MM.1S (cell line): ENCODE data around the gene CCDC54.

Experiments
- CTCF ChIP-seq: fragments of 300-600 bp; sonication (generic); IDR thresholded peaks from 2 replicates; pipeline ENCODE4 v1.5.1; 2016; ENCODE audit warnings: antibody characterized with exemption, low read length, mixed read lengths
- EZH2 ChIP-seq: fragments of 300-600 bp; sonication (generic); optimal IDR thresholded peaks from 2 replicates; pipeline ENCODE3; 2017; ENCODE audit warnings: low read depth, mild to moderate bottlenecking, antibody characterized with exemption, low read length, mixed read lengths
- EZH2phosphoT487 ChIP-seq: fragments of 300-600 bp; sonication (generic); IDR thresholded peaks from 2 replicates; pipeline ENCODE4 v1.6.1; 2018; ENCODE audit warnings: antibody characterized with exemption, low read length

- no peak for TF ChIP-seq CTCF
- TF ChIP-seq EZH2 = no peak
- no peak for TF ChIP-seq EZH2phosphoT487
Observed at GRCh38 chr3:107392549-107393165, 15.4 kb downstream of the CCDC54 start.
